Measurements from ENCODE around the gene RAD51B. TPM values are rescaled to one million over a fixed set of nuclear protein-coding genes. Genes with fewer than 3 reads are reported as not detected.

The RAD51B gene
- total RNA-seq, 1 donor from 2014 or later = 28.5 TPM

DNA sequence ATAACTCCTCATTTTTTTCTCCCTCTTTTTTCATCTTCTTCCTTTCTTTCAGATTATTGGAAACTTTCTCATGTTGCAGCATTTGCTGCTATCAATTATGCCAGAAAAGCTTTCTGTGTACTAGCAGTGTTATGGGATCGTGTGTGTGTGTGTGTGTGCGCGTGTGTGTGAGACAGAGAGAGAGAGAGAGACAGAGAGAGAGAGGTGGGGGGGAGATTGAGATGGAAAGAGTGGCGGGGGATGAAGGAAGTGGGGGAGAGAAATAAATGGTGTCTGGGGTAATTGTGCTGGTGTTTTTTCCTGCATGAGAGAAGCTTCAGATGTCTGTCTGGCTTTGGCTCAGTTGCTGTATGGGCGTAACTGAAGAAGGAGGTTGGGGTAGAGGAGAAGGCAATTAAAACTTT is 268.9 kb downstream of the RAD51B start:
- no peaks in the 10 kb centered on the region for H3K27me3 ChIP-seq
- H3K4me3 ChIP-seq = no peak overlapping the region
- no peaks in the 10 kb centered on the region for H3K36me3 ChIP-seq

DNA sequence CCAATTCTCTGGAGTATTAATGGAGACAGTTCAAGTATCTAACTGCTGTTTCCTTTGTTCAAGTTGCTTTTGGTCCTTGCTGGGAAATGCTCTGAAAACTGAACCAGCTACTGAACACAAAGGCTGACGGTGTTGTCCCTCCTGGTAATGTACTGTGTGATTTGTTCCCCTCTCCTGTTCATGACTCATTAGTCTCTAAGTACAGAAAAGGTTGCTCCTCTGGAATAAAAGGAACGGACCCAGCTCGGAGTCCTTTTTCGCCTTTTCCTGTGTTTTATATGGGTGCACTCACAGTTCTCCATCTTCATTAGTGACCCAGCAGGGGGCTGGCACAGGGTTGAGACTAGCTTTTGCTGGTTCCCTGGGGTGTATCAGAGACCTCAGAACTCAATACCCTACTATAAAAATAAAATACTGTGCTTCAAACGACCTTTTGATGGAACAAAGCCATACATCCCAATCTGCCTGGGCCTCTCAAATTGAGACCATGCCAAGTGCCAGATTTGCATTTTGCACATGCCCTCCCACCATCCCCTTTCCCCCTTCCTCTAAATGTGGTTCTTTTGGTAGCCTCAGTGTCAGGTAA is 269.7 kb downstream of the RAD51B start:
- intact Hi-C loops (cut with DNase I) = no loop called here
- no peaks in the 10 kb centered on the region for H3K9me3 ChIP-seq
- peaks cover 14% of the 10 kb centered on the region for H3K4me1 ChIP-seq
- no peak overlapping the region for H3K4me3 ChIP-seq
- H3K27me3 ChIP-seq = no peaks in the 10 kb centered on the region
- H3K36me3 ChIP-seq = no peaks in the 10 kb centered on the region
- peak overlapping the region; percentile 59 for H3K27ac ChIP-seq
- no peak for DNase-seq (ENCODE audit: extremely low spot score in 2 of 2)
- TF ChIP-seq POLR2A (IDR thresholded peaks at IDR 0.05) (no peak), POLR2AphosphoS5 (IDR thresholded peaks at IDR 0.05; ENCODE audit: insufficient read depth in 1 of 2, low read depth in 1 of 2) (no peak)
- TF ChIP-seq, protein P1, sequence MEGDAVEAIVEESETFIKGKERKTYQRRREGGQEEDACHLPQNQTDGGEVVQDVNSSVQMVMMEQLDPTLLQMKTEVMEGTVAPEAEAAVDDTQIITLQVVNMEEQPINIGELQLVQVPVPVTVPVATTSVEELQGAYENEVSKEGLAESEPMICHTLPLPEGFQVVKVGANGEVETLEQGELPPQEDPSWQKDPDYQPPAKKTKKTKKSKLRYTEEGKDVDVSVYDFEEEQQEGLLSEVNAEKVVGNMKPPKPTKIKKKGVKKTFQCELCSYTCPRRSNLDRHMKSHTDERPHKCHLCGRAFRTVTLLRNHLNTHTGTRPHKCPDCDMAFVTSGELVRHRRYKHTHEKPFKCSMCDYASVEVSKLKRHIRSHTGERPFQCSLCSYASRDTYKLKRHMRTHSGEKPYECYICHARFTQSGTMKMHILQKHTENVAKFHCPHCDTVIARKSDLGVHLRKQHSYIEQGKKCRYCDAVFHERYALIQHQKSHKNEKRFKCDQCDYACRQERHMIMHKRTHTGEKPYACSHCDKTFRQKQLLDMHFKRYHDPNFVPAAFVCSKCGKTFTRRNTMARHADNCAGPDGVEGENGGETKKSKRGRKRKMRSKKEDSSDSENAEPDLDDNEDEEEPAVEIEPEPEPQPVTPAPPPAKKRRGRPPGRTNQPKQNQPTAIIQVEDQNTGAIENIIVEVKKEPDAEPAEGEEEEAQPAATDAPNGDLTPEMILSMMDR (IDR thresholded peaks at IDR 0.05) = no peak

More for the DNA sequence above, 268.9 kb downstream of the RAD51B start:
- no peaks in the 10 kb centered on the region for H3K9me3 ChIP-seq
- H3K4me1 ChIP-seq = peaks cover 14% of the 10 kb centered on the region
- DNase-seq (ENCODE audit: extremely low spot score in 2 of 2) = no peak
- H3K27ac ChIP-seq = peak overlapping the region; percentile 59
- intact Hi-C loops (cut with DNase I) = no loop called here
- no peak for TF ChIP-seq POLR2A (IDR thresholded peaks at IDR 0.05)
- TF ChIP-seq POLR2AphosphoS5 (IDR thresholded peaks at IDR 0.05; ENCODE audit: insufficient read depth in 1 of 2, low read depth in 1 of 2) = no peak
- TF ChIP-seq, protein P1 (IDR thresholded peaks at IDR 0.05) = no peak

DNA sequence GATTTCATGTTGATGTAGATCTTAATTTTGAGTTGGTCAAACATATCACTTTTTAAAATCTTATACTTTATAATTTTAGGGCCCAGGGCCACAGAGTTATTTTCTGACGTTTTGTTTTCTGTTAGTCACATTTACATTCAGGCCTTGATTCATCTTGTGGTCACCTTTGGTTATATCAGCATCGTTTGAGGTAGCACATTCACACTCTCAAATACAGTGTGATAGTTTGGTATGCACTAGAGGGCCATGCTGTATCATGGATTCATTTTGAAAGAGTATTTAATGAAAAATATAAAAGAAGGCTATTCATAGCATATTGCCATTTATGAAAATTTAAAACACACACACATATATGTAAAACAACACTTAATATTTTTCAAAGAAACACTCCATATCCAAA is 274.6 kb downstream of the RAD51B start:
- intact Hi-C loops (cut with DNase I) = no loop called here
- Histone ChIP-seq H3K9me3 (no peaks in the 10 kb centered on the region), H3K36me3 (no peaks in the 10 kb centered on the region), H3K27me3 (no peaks in the 10 kb centered on the region), H3K4me3 (no peak overlapping the region), H3K27ac (no peak overlapping the region), H3K4me1 (peaks cover 6% of the 10 kb centered on the region)
- no peak for DNase-seq (ENCODE audit: extremely low spot score in 2 of 2)
- TF ChIP-seq POLR2AphosphoS5 (IDR thresholded peaks at IDR 0.05; ENCODE audit: insufficient read depth in 1 of 2, low read depth in 1 of 2) (no peak), POLR2A (IDR thresholded peaks at IDR 0.05) (no peak)
- TF ChIP-seq, protein P1 (IDR thresholded peaks at IDR 0.05) = no peak

DNA sequence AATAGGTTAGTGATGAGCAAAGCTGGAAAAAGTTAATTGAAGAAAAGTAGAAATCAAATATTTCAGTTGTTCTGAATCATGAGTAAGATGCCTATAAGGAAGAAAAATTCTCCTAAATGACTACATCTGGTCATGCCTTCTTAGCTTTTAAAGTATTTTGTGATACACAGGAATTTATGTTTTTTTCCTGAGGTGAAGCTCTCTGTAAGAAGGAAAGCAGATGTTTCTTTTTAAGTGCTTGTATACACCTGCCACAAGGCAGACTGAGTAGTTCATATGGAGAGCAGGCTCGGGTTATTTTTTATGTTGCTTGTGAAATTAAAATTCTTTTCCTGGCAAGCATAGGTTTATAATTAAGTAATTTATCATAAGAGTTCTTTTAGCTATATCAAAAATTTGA is 275.2 kb downstream of the RAD51B start:
- H3K4me3 ChIP-seq = no peak overlapping the region
- TF ChIP-seq POLR2AphosphoS5 (IDR thresholded peaks at IDR 0.05; ENCODE audit: insufficient read depth in 1 of 2, low read depth in 1 of 2) = no peak
- TF ChIP-seq POLR2A (IDR thresholded peaks at IDR 0.05) = no peak
- TF ChIP-seq, protein P1 (IDR thresholded peaks at IDR 0.05) = no peak
- no peaks in the 10 kb centered on the region for H3K27me3 ChIP-seq
- intact Hi-C loops (cut with DNase I) = no loop called here
- no peaks in the 10 kb centered on the region for H3K36me3 ChIP-seq
- H3K4me1 ChIP-seq = peaks cover 8% of the 10 kb centered on the region
- no peaks in the 10 kb centered on the region for H3K9me3 ChIP-seq
- DNase-seq (ENCODE audit: extremely low spot score in 2 of 2) = no peak
- H3K27ac ChIP-seq = no peak overlapping the region

DNA sequence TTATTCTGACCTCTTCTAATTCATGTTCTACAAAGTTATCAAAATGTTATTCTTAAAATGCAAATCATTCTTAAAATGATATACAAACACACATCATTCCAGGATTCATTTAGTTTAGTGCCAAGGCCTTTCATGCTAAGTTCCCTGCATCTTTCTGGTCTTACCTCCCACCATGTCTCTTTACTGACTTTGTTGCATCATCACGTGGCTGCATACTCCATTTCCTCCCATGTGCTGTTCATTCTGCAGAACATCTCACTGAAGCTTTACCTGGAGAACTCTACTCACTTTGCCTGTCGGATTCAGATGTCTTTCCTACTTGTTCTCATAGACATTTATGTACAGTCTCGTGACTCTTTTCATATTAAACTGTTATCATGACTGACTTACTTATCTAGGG is 278.1 kb downstream of the RAD51B start:
- intact Hi-C loops (cut with DNase I) = no loop called here
- Histone ChIP-seq H3K4me1 (peaks cover 11% of the 10 kb centered on the region), H3K4me3 (no peak overlapping the region), H3K36me3 (no peaks in the 10 kb centered on the region), H3K27ac (no peak overlapping the region), H3K9me3 (peaks cover 9% of the 10 kb centered on the region), H3K27me3 (no peaks in the 10 kb centered on the region)
- DNase-seq (ENCODE audit: extremely low spot score in 2 of 2) = no peak
- TF ChIP-seq POLR2AphosphoS5 (IDR thresholded peaks at IDR 0.05; ENCODE audit: insufficient read depth in 1 of 2, low read depth in 1 of 2) (no peak), POLR2A (IDR thresholded peaks at IDR 0.05) (no peak)
- TF ChIP-seq, protein P1 (IDR thresholded peaks at IDR 0.05) = no peak

All from vagina (tissue), 2 donors.